ENCODE measurements around the gene KCNC3.

KCNC3 gene

DNA sequence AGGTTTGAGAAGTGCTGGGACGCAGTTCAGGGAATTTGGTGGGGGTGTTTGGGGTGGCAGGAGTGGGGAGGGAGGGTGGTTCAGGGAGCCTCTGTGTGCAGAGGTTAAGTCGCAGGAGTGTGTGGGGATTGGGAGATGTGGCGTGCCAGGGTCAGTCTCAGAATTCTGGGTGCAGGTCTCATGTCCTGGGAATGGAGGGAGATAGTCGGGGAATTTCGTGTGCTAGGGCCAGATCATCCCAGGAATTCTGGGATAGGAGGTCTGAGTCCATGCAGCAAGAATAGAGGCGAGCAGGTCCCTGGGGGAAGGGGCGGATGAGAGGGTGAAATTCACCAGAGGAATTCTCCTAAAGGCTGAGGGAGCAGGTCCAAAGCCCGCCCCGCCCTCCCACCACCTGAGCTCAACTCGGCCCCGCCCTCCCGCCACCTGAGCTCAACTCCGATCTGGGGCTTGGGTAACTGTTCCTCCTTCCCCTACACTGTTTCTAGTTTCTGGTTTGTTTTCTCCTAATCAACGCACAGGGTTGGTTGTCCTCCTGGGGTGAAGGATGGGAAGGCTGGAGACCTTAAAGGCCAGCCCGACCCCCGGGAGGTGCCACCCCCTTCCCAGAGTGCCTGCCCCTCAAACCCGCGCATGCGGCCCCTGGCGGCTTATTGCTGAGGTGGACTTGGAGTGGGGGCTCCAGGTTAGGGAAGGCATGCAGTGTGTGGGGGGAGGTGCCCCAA, 15.2 kb downstream of the KCNC3 start:
- no peaks in the 10 kb centered on the region for H3K4me1 ChIP-seq (ENCODE audit: insufficient read depth, low read length)
- no peak overlapping the region for H3K27ac ChIP-seq (ENCODE audit: low read length)
- peak overlapping the region; percentile 72; the same call in 1 of the 2 replicates for H3K9ac ChIP-seq (ENCODE audit: low read depth, low read length)
- H3K4me3 ChIP-seq (ENCODE audit: low read length): peak overlapping the region; percentile 73; the same call in 1 of the 2 replicates
- H3K9me3 ChIP-seq (ENCODE audit: insufficient read depth, low read depth, low read length): peaks cover 31% of the 10 kb centered on the region
- peaks cover 30% of the 10 kb centered on the region; the same call in 1 of the 2 replicates for H3K27me3 ChIP-seq (ENCODE audit: insufficient read depth, low read length)
- no peaks in the 10 kb centered on the region for H3K36me3 ChIP-seq (ENCODE audit: insufficient read depth, low read depth, low read length)

DNA sequence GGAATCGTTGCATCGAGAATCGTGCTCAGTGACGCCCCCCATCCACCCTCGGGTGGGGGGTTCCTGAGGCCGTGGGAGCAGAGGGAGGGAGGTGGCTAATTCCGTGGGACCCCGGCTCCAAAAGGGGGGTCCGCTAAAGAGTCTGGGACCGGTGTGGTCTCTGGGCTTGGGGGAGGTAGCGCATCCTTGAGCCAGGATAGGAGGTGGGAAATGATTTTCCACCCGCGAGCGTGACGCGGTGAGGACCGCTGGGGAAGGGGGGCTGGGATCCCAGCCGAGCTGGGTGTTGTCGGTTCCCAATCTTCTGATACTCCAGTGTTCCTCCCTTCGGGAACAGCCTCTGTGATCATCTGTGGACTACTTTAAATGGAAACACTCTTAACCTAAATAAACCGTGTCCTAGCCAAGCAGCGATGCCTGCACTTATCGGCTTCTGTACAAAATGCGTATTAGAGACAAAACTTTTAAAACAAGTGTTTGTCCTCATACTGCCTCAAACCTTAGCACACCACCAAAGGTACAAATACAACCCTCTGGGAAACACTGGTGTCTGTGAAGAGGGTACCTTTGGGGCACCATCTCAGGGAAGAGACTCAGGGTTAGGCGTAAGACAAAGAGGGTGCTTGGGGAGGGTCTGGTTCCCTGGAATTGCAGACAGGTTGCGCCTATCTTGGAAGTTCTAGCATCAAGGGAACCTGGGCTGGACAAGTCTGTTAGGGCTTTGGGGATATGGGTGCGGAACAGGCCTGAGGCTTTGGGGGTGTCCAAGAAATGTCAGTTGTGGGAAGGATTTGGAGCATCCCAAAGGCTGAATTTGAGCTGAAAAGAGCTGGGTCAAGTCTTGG, 16.0 kb downstream of the KCNC3 start:
- Histone ChIP-seq H3K36me3 (ENCODE audit: insufficient read depth, low read depth, low read length) (no peaks in the 10 kb centered on the region), H3K27ac (ENCODE audit: low read length) (no peak overlapping the region), H3K9me3 (ENCODE audit: insufficient read depth, low read depth, low read length) (peaks cover 25% of the 10 kb centered on the region), H3K4me3 (ENCODE audit: low read length) (peak overlapping the region; percentile 56), H3K27me3 (ENCODE audit: insufficient read depth, low read length) (peaks cover 38% of the 10 kb centered on the region), H3K9ac (ENCODE audit: low read depth, low read length) (no peak overlapping the region; the same call in 1 of the 2 replicates), H3K4me1 (ENCODE audit: insufficient read depth, low read length) (no peaks in the 10 kb centered on the region)

- Histone ChIP-seq H3K27me3 (ENCODE audit: insufficient read depth, low read length) (peaks cover 50% of the 10 kb centered on the region), H3K36me3 (ENCODE audit: insufficient read depth, low read depth, low read length) (no peaks in the 10 kb centered on the region), H3K4me3 (ENCODE audit: low read length) (peak overlapping the region; percentile 56), H3K9me3 (ENCODE audit: insufficient read depth, low read depth, low read length) (peaks cover 34% of the 10 kb centered on the region), H3K9ac (ENCODE audit: low read depth, low read length) (no peak overlapping the region; the same call in 1 of the 2 replicates), H3K27ac (ENCODE audit: low read length) (no peak overlapping the region), H3K4me1 (ENCODE audit: insufficient read depth, low read length) (no peaks in the 10 kb centered on the region)
Observed at GRCh38 chr19:50311723-50312635, 17.2 kb downstream of the KCNC3 start.

- Histone ChIP-seq H3K4me3 (ENCODE audit: low read length) (no peak overlapping the region), H3K9me3 (ENCODE audit: insufficient read depth, low read depth, low read length) (peaks cover 41% of the 10 kb centered on the region), H3K27ac (ENCODE audit: low read length) (no peak overlapping the region), H3K27me3 (ENCODE audit: insufficient read depth, low read length) (peaks cover 59% of the 10 kb centered on the region), H3K36me3 (ENCODE audit: insufficient read depth, low read depth, low read length) (no peaks in the 10 kb centered on the region), H3K9ac (ENCODE audit: low read depth, low read length) (no peak overlapping the region), H3K4me1 (ENCODE audit: insufficient read depth, low read length) (no peaks in the 10 kb centered on the region)
Observed at GRCh38 chr19:50310759-50311465, 18.3 kb downstream of the KCNC3 start.

DNA sequence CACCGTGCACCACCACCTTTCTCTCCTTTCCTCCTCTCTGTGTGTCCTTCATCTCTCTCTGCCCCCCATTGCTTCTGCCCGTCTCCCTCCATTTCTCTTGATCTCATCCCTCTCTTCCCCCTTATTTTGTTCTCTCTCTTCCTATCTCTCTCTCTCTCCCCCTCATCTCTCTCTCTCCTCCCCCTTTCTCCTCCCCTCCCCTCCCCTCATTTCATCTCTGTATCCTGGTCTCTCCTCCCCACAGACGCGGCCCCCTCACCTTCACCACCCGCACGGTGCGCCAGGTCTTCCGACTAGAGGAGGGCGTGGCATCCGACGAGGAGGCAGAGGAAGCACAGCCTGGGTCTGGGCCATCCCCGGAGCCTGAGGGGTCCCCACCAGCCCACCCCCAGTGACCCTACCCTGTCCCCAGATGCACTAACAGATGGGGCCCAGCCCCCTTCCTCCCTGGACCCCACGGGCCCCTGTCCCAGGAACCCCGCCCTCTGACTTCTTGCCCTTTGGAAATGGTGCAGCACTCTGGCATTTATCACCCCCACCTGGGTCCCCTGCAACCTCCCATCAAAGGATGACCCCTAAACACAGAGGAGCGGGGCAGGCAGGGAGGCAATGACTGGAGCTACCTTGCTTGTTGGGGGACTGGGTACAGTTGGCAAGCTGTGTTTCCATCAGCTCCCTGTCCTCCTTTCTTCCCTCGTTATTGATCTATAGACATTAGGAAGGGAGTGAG, 19.6 kb downstream of the KCNC3 start:
- no peak overlapping the region for H3K4me3 ChIP-seq (ENCODE audit: low read length)
- no peaks in the 10 kb centered on the region for H3K36me3 ChIP-seq (ENCODE audit: insufficient read depth, low read depth, low read length)
- H3K27ac ChIP-seq (ENCODE audit: low read length): no peak overlapping the region
- peaks cover 55% of the 10 kb centered on the region for H3K27me3 ChIP-seq (ENCODE audit: insufficient read depth, low read length)
- H3K9me3 ChIP-seq (ENCODE audit: insufficient read depth, low read depth, low read length): peaks cover 45% of the 10 kb centered on the region
- no peak overlapping the region for H3K9ac ChIP-seq (ENCODE audit: low read depth, low read length)
- no peaks in the 10 kb centered on the region for H3K4me1 ChIP-seq (ENCODE audit: insufficient read depth, low read length)

- Histone ChIP-seq H3K27ac (ENCODE audit: low read length) (no peak overlapping the region), H3K4me3 (ENCODE audit: low read length) (no peak overlapping the region), H3K9me3 (ENCODE audit: insufficient read depth, low read depth, low read length) (peaks cover 47% of the 10 kb centered on the region), H3K4me1 (ENCODE audit: insufficient read depth, low read length) (no peaks in the 10 kb centered on the region), H3K36me3 (ENCODE audit: insufficient read depth, low read depth, low read length) (no peaks in the 10 kb centered on the region), H3K9ac (ENCODE audit: low read depth, low read length) (no peak overlapping the region), H3K27me3 (ENCODE audit: insufficient read depth, low read length) (peaks cover 55% of the 10 kb centered on the region)
Observed at GRCh38 chr19:50308991-50309390, 20.2 kb downstream of the KCNC3 start.

- Histone ChIP-seq H3K27me3 (ENCODE audit: insufficient read depth, low read length) (peaks cover 24% of the 10 kb centered on the region), H3K4me1 (ENCODE audit: insufficient read depth, low read length) (no peaks in the 10 kb centered on the region), H3K36me3 (ENCODE audit: insufficient read depth, low read depth, low read length) (no peaks in the 10 kb centered on the region), H3K9ac (ENCODE audit: low read depth, low read length) (no peak overlapping the region), H3K9me3 (ENCODE audit: insufficient read depth, low read depth, low read length) (peaks cover 66% of the 10 kb centered on the region), H3K4me3 (ENCODE audit: low read length) (no peak overlapping the region), H3K27ac (ENCODE audit: low read length) (no peak overlapping the region)
Observed at GRCh38 chr19:50303558-50303957, 25.6 kb downstream of the KCNC3 start.

- H3K36me3 ChIP-seq (ENCODE audit: insufficient read depth, low read depth, low read length): no peaks in the 10 kb centered on the region
- no peak overlapping the region for H3K9ac ChIP-seq (ENCODE audit: low read depth, low read length)
- H3K27ac ChIP-seq (ENCODE audit: low read length): no peak overlapping the region
- H3K4me3 ChIP-seq (ENCODE audit: low read length): no peak overlapping the region
- peaks cover 63% of the 10 kb centered on the region for H3K9me3 ChIP-seq (ENCODE audit: insufficient read depth, low read depth, low read length)
- H3K27me3 ChIP-seq (ENCODE audit: insufficient read depth, low read length): peaks cover 5% of the 10 kb centered on the region
- H3K4me1 ChIP-seq (ENCODE audit: insufficient read depth, low read length): no peaks in the 10 kb centered on the region
Observed at GRCh38 chr19:50301607-50301971, 27.6 kb downstream of the KCNC3 start.

DNA sequence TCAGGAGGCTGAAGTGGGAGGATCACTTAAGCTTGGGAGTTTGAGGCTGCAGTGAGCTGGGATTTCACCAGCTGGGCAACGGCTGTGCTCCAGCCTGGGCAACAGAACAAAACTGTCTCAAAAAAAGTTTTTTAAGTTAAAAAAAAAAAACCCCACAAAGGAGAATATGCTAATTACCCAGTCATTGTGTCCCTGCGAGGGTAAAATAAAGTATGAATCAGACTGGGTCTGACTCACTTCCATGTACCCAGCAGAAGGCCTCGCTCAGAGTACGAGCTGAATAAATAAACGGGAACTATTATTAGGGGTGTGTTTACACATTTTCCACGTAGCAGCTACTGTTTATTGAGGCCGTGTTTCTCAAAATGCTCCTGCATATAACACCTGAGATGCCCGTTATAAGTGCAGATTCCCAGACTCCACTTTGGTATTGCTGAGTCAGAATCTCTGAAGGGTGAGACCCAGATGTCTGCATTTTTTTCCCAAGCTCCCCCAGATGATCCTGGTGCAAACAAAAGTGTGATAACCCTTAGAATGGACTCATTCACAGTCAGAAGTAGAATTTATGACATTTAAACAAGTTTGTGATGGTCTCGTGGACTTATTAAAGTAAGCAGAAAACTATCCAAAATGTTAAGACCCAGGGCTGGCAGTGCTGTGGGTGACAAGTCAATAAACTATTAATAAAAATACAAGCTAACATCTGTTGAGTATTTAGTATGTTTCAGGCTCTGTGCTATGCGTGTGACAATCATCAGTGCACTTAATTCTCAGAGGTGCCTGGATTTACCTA, 28.2 kb downstream of the KCNC3 start:
- Histone ChIP-seq H3K36me3 (ENCODE audit: insufficient read depth, low read depth, low read length) (no peaks in the 10 kb centered on the region), H3K4me3 (ENCODE audit: low read length) (no peak overlapping the region), H3K9me3 (ENCODE audit: insufficient read depth, low read depth, low read length) (peaks cover 64% of the 10 kb centered on the region), H3K27ac (ENCODE audit: low read length) (no peak overlapping the region), H3K4me1 (ENCODE audit: insufficient read depth, low read length) (no peaks in the 10 kb centered on the region), H3K27me3 (ENCODE audit: insufficient read depth, low read length) (no peaks in the 10 kb centered on the region), H3K9ac (ENCODE audit: low read depth, low read length) (no peak overlapping the region)

- Histone ChIP-seq H3K27ac (ENCODE audit: low read length) (no peak overlapping the region), H3K27me3 (ENCODE audit: insufficient read depth, low read length) (no peaks in the 10 kb centered on the region)
Observed at GRCh38 chr19:50300051-50300450, 29.1 kb downstream of the KCNC3 start.

More at GRCh38 chr19:50300051-50300450, 29.1 kb downstream of the KCNC3 start:
- peaks cover 63% of the 10 kb centered on the region for H3K9me3 ChIP-seq (ENCODE audit: insufficient read depth, low read depth, low read length)
- H3K4me1 ChIP-seq (ENCODE audit: insufficient read depth, low read length): no peaks in the 10 kb centered on the region
- H3K4me3 ChIP-seq (ENCODE audit: low read length): no peak overlapping the region
- H3K36me3 ChIP-seq (ENCODE audit: insufficient read depth, low read depth, low read length): no peaks in the 10 kb centered on the region
- H3K9ac ChIP-seq (ENCODE audit: low read depth, low read length): no peak overlapping the region

Data from iPS-20b (cell line).